Sigmoid colon (tissue), 4 donors: ENCODE measurements around the gene NOS1AP.

Experiments used
- POLR2A ChIP-seq, 2 donors: fragments of 450-650 bp; IDR thresholded peaks; one replicate each; pipeline ENCODE4 v1.6.1; 2016; ENCODE audit warnings: antibody characterized with exemption in 2 of 2, mild to moderate bottlenecking in 2 of 2, moderate library complexity in 2 of 2
- POLR2AphosphoS5 ChIP-seq, 4 donors: sonication (generic); formaldehyde crosslinking; IDR thresholded peaks; one replicate each; pipeline ENCODE4 v1.6.1; 2017; ENCODE audit warnings: antibody characterized with exemption in 4 of 4
- TF ChIP-seq, protein P1 (sequence below), 4 experiments: fragments of 450-650 bp in 3 of 4; fragments of 200-600 bp in 1 of 4; IDR thresholded peaks; one replicate each; pipeline ENCODE4 v1.5.1; 2016 to 2019; ENCODE audit warnings: antibody characterized with exemption in 4 of 4, mild to moderate bottlenecking in 3 of 4, moderate library complexity in 2 of 4

DNA sequence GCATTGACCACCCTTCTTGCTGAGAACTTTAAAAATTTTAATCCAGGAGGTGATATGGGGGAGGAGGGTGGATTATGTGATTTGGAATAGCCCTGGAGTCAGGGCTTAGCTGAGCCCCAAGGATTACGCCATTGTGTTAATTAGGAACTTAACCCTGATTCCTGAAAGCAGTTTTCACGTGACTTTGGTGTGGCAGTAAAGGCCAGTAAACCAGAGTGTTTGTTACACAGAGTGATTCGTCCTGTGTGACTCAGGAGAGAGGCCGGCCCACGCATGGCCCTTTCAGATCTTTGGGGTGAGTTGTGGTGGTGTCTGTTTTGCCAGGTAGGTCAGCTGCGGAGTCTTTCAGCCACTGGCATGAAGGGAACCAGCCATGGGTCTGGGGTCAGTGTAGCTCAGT is 107.6 kb downstream of the NOS1AP start:
- TF ChIP-seq, protein P1, sequence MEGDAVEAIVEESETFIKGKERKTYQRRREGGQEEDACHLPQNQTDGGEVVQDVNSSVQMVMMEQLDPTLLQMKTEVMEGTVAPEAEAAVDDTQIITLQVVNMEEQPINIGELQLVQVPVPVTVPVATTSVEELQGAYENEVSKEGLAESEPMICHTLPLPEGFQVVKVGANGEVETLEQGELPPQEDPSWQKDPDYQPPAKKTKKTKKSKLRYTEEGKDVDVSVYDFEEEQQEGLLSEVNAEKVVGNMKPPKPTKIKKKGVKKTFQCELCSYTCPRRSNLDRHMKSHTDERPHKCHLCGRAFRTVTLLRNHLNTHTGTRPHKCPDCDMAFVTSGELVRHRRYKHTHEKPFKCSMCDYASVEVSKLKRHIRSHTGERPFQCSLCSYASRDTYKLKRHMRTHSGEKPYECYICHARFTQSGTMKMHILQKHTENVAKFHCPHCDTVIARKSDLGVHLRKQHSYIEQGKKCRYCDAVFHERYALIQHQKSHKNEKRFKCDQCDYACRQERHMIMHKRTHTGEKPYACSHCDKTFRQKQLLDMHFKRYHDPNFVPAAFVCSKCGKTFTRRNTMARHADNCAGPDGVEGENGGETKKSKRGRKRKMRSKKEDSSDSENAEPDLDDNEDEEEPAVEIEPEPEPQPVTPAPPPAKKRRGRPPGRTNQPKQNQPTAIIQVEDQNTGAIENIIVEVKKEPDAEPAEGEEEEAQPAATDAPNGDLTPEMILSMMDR (IDR thresholded peaks at IDR 0.05) = no peak
- no peak for TF ChIP-seq POLR2A (IDR thresholded peaks at IDR 0.05)
- TF ChIP-seq POLR2AphosphoS5 (IDR thresholded peaks at IDR 0.05) = no peak
